Measurements from ENCODE around the gene THADA. TPM values are rescaled to one million over a fixed set of nuclear protein-coding genes. Genes with fewer than 3 reads are reported as not detected.
A peak's percentile ranks its signal among the peaks of the same experiment; 100 is the strongest.
"Not testable (repeated sequence)": the region's sequence is repeated elsewhere in the genome, so short reads cannot be mapped to it uniquely, and the experiment has no call there.

THADA gene
- total RNA-seq, 1 donor: 40.7 TPM

- peak in 1 of 3 donors; percentile 56 for DNase-seq (ENCODE audit: low read depth in 2 of 3, low spot score in 2 of 3)
Observed at GRCh38 chr2:43196768-43197587, 398.9 kb downstream of the THADA start.

- no peak for DNase-seq (ENCODE audit: low read depth in 2 of 3, low spot score in 2 of 3)
Observed at GRCh38 chr2:43194121-43194869, 401.5 kb downstream of the THADA start.

GRCh38 chr2:43193652-43194120 is 402.2 kb downstream of the THADA start:
- DNase-seq (ENCODE audit: low read depth in 2 of 3, low spot score in 2 of 3): no peak

- no peak for DNase-seq (ENCODE audit: low read depth in 2 of 3, low spot score in 2 of 3)
Observed at GRCh38 chr2:43192744-43193651, 402.8 kb downstream of the THADA start.

GRCh38 chr2:43191947-43192516 is 403.8 kb downstream of the THADA start:
- no peak for DNase-seq (ENCODE audit: low read depth in 2 of 3, low spot score in 2 of 3)

GRCh38 chr2:43190311-43191052 is 405.4 kb downstream of the THADA start:
- DNase-seq (ENCODE audit: low read depth in 2 of 3, low spot score in 2 of 3): no peak

- DNase-seq (ENCODE audit: low read depth in 2 of 3, low spot score in 2 of 3): not testable (repeated sequence)
Observed at GRCh38 chr2:43189861-43190260, 406.0 kb downstream of the THADA start.

- no peak for DNase-seq (ENCODE audit: low read depth in 2 of 3, low spot score in 2 of 3)
Observed at GRCh38 chr2:43188561-43189386, 407.1 kb downstream of the THADA start.

- no peak for DNase-seq (ENCODE audit: low read depth in 2 of 3, low spot score in 2 of 3)
Observed at GRCh38 chr2:43186679-43187374, 409.0 kb downstream of the THADA start.

- no peak for DNase-seq (ENCODE audit: low read depth in 2 of 3, low spot score in 2 of 3)
Observed at GRCh38 chr2:43186321-43186678, 409.5 kb downstream of the THADA start.

- no peak for DNase-seq (ENCODE audit: low read depth in 2 of 3, low spot score in 2 of 3)
Observed at GRCh38 chr2:43185146-43185545, 410.7 kb downstream of the THADA start.

- no peak for DNase-seq (ENCODE audit: low read depth in 2 of 3, low spot score in 2 of 3)
Observed at GRCh38 chr2:43184339-43184895, 411.4 kb downstream of the THADA start.

GRCh38 chr2:43183743-43184142 is 412.1 kb downstream of the THADA start:
- DNase-seq (ENCODE audit: low read depth in 2 of 3, low spot score in 2 of 3): no peak

GRCh38 chr2:43180897-43181296 is 414.9 kb downstream of the THADA start:
- no peak for DNase-seq (ENCODE audit: low read depth in 2 of 3, low spot score in 2 of 3)

Measured in hematopoietic multipotent progenitor cell (in vitro differentiated cells).